Measurements from ENCODE around the gene HECW1. TPM values are rescaled to one million over a fixed set of nuclear protein-coding genes. Genes with fewer than 3 reads are reported as not detected.

HECW1 gene
- polyA plus RNA-seq, 4 donors: under 0.01 to 0.10 (median 0.03) TPM; not detected in 1

- WGBS, 3 donors: 38 to 48% (median 39%) methylated on average over 3 of the region's 3 CpGs
- FAIRE-seq (no peak), DNase-seq (no peak)
- no peaks in the 10 kb centered on the region for H3K27me3 ChIP-seq (ENCODE audit: control insufficient read depth in 3 of 3, insufficient read depth in 3 of 3, low read length in 3 of 3)
- H3K9me3 ChIP-seq (ENCODE audit: control insufficient read depth in 2 of 2, insufficient read depth in 1 of 2, low read depth in 1 of 2, low read length in 1 of 2): no peaks in the 10 kb centered on the region
- no peaks in the 10 kb centered on the region for H3K36me3 ChIP-seq (ENCODE audit: control insufficient read depth in 3 of 3, insufficient read depth in 2 of 3, low read depth in 1 of 3, low read length in 3 of 3)
- H3K4me3 ChIP-seq (ENCODE audit: low read depth in 1 of 3, low read length in 3 of 3): no peak overlapping the region
- H3K27ac ChIP-seq (ENCODE audit: low read depth in 1 of 3, low read length in 2 of 3): no peak overlapping the region
- no peaks in the 10 kb centered on the region for H3K4me1 ChIP-seq (ENCODE audit: control insufficient read depth in 3 of 3, insufficient read depth in 2 of 3, low read depth in 1 of 3, low read length in 2 of 3)
These were observed 58.1 kb downstream of the HECW1 start for GRCh38 chr7:43170571-43170970.

GRCh38 chr7:43175570-43176200, 63.2 kb downstream of the HECW1 start:
- no peaks in the 10 kb centered on the region for H3K36me3 ChIP-seq (ENCODE audit: control insufficient read depth in 3 of 3, insufficient read depth in 2 of 3, low read depth in 1 of 3, low read length in 3 of 3)
- H3K9me3 ChIP-seq (ENCODE audit: control insufficient read depth in 2 of 2, insufficient read depth in 1 of 2, low read depth in 1 of 2, low read length in 1 of 2): no peaks in the 10 kb centered on the region
- H3K4me1 ChIP-seq (ENCODE audit: control insufficient read depth in 3 of 3, insufficient read depth in 2 of 3, low read depth in 1 of 3, low read length in 2 of 3): no peaks in the 10 kb centered on the region
- 71 to 77% (median 75%) methylated on average over 10 of the region's 10 CpGs for WGBS, 3 donors
- FAIRE-seq (no peak), DNase-seq (no peak)
- H3K27ac ChIP-seq (ENCODE audit: low read depth in 1 of 3, low read length in 2 of 3): no peak overlapping the region
- H3K4me3 ChIP-seq (ENCODE audit: low read depth in 1 of 3, low read length in 3 of 3): no peak overlapping the region
- H3K27me3 ChIP-seq (ENCODE audit: control insufficient read depth in 3 of 3, insufficient read depth in 3 of 3, low read length in 3 of 3): no peaks in the 10 kb centered on the region

- Histone ChIP-seq H3K4me1 (ENCODE audit: control insufficient read depth in 3 of 3, insufficient read depth in 2 of 3, low read depth in 1 of 3, low read length in 2 of 3) (no peaks in the 10 kb centered on the region), H3K27ac (ENCODE audit: low read depth in 1 of 3, low read length in 2 of 3) (no peak overlapping the region), H3K9me3 (ENCODE audit: control insufficient read depth in 2 of 2, insufficient read depth in 1 of 2, low read depth in 1 of 2, low read length in 1 of 2) (no peaks in the 10 kb centered on the region), H3K4me3 (ENCODE audit: low read depth in 1 of 3, low read length in 3 of 3) (no peak overlapping the region), H3K36me3 (ENCODE audit: control insufficient read depth in 3 of 3, insufficient read depth in 2 of 3, low read depth in 1 of 3, low read length in 3 of 3) (no peaks in the 10 kb centered on the region), H3K27me3 (ENCODE audit: control insufficient read depth in 3 of 3, insufficient read depth in 3 of 3, low read length in 3 of 3) (no peaks in the 10 kb centered on the region)
- FAIRE-seq (no peak), DNase-seq (no peak)
- 61 to 68% (median 62%) methylated on average over 2 of the region's 2 CpGs for WGBS, 3 donors
These were observed 66.9 kb downstream of the HECW1 start for GRCh38 chr7:43179393-43179792.

- Histone ChIP-seq H3K4me3 (ENCODE audit: low read depth in 1 of 3, low read length in 3 of 3) (no peak overlapping the region), H3K4me1 (ENCODE audit: control insufficient read depth in 3 of 3, insufficient read depth in 2 of 3, low read depth in 1 of 3, low read length in 2 of 3) (no peaks in the 10 kb centered on the region), H3K27ac (ENCODE audit: low read depth in 1 of 3, low read length in 2 of 3) (no peak overlapping the region), H3K27me3 (ENCODE audit: control insufficient read depth in 3 of 3, insufficient read depth in 3 of 3, low read length in 3 of 3) (peaks cover 0 to 2% (median 2%) of the 10 kb centered on the region in 3 donors), H3K9me3 (ENCODE audit: control insufficient read depth in 2 of 2, insufficient read depth in 1 of 2, low read depth in 1 of 2, low read length in 1 of 2) (no peaks in the 10 kb centered on the region), H3K36me3 (ENCODE audit: control insufficient read depth in 3 of 3, insufficient read depth in 2 of 3, low read depth in 1 of 3, low read length in 3 of 3) (no peaks in the 10 kb centered on the region)
- DNase-seq (no peak), FAIRE-seq (no peak)
- WGBS, 3 donors: 74 to 87% (median 78%) methylated on average over 7 of the region's 7 CpGs
These were observed 80.5 kb downstream of the HECW1 start for GRCh38 chr7:43192806-43193460.

GRCh38 chr7:43193893-43194292, 81.4 kb downstream of the HECW1 start:
- H3K27ac ChIP-seq (ENCODE audit: low read depth in 1 of 3, low read length in 2 of 3): no peak overlapping the region
- H3K36me3 ChIP-seq (ENCODE audit: control insufficient read depth in 3 of 3, insufficient read depth in 2 of 3, low read depth in 1 of 3, low read length in 3 of 3): no peaks in the 10 kb centered on the region
- H3K4me3 ChIP-seq (ENCODE audit: low read depth in 1 of 3, low read length in 3 of 3): no peak overlapping the region
- no peaks in the 10 kb centered on the region for H3K9me3 ChIP-seq (ENCODE audit: control insufficient read depth in 2 of 2, insufficient read depth in 1 of 2, low read depth in 1 of 2, low read length in 1 of 2)
- peaks cover 0 to under 1% (median 0%) of the 10 kb centered on the region in 3 donors for H3K27me3 ChIP-seq (ENCODE audit: control insufficient read depth in 3 of 3, insufficient read depth in 3 of 3, low read length in 3 of 3)
- no peak for DNase-seq
- no peaks in the 10 kb centered on the region for H3K4me1 ChIP-seq (ENCODE audit: control insufficient read depth in 3 of 3, insufficient read depth in 2 of 3, low read depth in 1 of 3, low read length in 2 of 3)
- WGBS, 3 donors: 26 to 46% (median 41%) methylated on average over 2 of the region's 2 CpGs
- FAIRE-seq: no peak

- Histone ChIP-seq H3K36me3 (ENCODE audit: control insufficient read depth in 3 of 3, insufficient read depth in 2 of 3, low read depth in 1 of 3, low read length in 3 of 3) (no peaks in the 10 kb centered on the region), H3K27ac (ENCODE audit: low read depth in 1 of 3, low read length in 2 of 3) (no peak overlapping the region), H3K9me3 (ENCODE audit: control insufficient read depth in 2 of 2, insufficient read depth in 1 of 2, low read depth in 1 of 2, low read length in 1 of 2) (no peaks in the 10 kb centered on the region), H3K4me1 (ENCODE audit: control insufficient read depth in 3 of 3, insufficient read depth in 2 of 3, low read depth in 1 of 3, low read length in 2 of 3) (no peaks in the 10 kb centered on the region), H3K27me3 (ENCODE audit: control insufficient read depth in 3 of 3, insufficient read depth in 3 of 3, low read length in 3 of 3) (no peaks in the 10 kb centered on the region), H3K4me3 (ENCODE audit: low read depth in 1 of 3, low read length in 3 of 3) (no peak overlapping the region)
- no peak for FAIRE-seq
- WGBS, 3 donors: 68 to 79% (median 74%) methylated on average over 7 of the region's 7 CpGs
- DNase-seq: no peak
These were observed 82.8 kb downstream of the HECW1 start for GRCh38 chr7:43195256-43195655.

GRCh38 chr7:43195768-43196167, 83.3 kb downstream of the HECW1 start:
- Histone ChIP-seq H3K4me3 (ENCODE audit: low read depth in 1 of 3, low read length in 3 of 3) (no peak overlapping the region), H3K4me1 (ENCODE audit: control insufficient read depth in 3 of 3, insufficient read depth in 2 of 3, low read depth in 1 of 3, low read length in 2 of 3) (no peaks in the 10 kb centered on the region), H3K27me3 (ENCODE audit: control insufficient read depth in 3 of 3, insufficient read depth in 3 of 3, low read length in 3 of 3) (no peaks in the 10 kb centered on the region), H3K9me3 (ENCODE audit: control insufficient read depth in 2 of 2, insufficient read depth in 1 of 2, low read depth in 1 of 2, low read length in 1 of 2) (no peaks in the 10 kb centered on the region), H3K36me3 (ENCODE audit: control insufficient read depth in 3 of 3, insufficient read depth in 2 of 3, low read depth in 1 of 3, low read length in 3 of 3) (no peaks in the 10 kb centered on the region), H3K27ac (ENCODE audit: low read depth in 1 of 3, low read length in 2 of 3) (no peak overlapping the region)
- DNase-seq: no peak
- FAIRE-seq: no peak
- 84 to 86% (median 86%) methylated on average over 5 of the region's 5 CpGs for WGBS, 3 donors

- WGBS, 3 donors: 61 to 71% (median 65%) methylated on average over 5 of the region's 5 CpGs
- peaks cover 0 to 2% (median 0%) of the 10 kb centered on the region in 3 donors for H3K27me3 ChIP-seq (ENCODE audit: control insufficient read depth in 3 of 3, insufficient read depth in 3 of 3, low read length in 3 of 3)
- DNase-seq (no peak), FAIRE-seq (no peak)
- H3K4me1 ChIP-seq (ENCODE audit: control insufficient read depth in 3 of 3, insufficient read depth in 2 of 3, low read depth in 1 of 3, low read length in 2 of 3): no peaks in the 10 kb centered on the region
- no peaks in the 10 kb centered on the region for H3K36me3 ChIP-seq (ENCODE audit: control insufficient read depth in 3 of 3, insufficient read depth in 2 of 3, low read depth in 1 of 3, low read length in 3 of 3)
- no peak overlapping the region for H3K27ac ChIP-seq (ENCODE audit: low read depth in 1 of 3, low read length in 2 of 3)
- H3K4me3 ChIP-seq (ENCODE audit: low read depth in 1 of 3, low read length in 3 of 3): no peak overlapping the region
- no peaks in the 10 kb centered on the region for H3K9me3 ChIP-seq (ENCODE audit: control insufficient read depth in 2 of 2, insufficient read depth in 1 of 2, low read depth in 1 of 2, low read length in 1 of 2)
These were observed 83.9 kb downstream of the HECW1 start for GRCh38 chr7:43196379-43196778.

All from small intestine (tissue), 7 donors.